ENCODE data around the gene DUSP14. TPM values are rescaled to one million over a fixed set of nuclear protein-coding genes. Genes with fewer than 3 reads are reported as not detected.

The DUSP14 gene, protein sequence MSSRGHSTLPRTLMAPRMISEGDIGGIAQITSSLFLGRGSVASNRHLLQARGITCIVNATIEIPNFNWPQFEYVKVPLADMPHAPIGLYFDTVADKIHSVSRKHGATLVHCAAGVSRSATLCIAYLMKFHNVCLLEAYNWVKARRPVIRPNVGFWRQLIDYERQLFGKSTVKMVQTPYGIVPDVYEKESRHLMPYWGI
- total RNA-seq, result 51.3 and 55.8 TPM in 2 replicates

DNA sequence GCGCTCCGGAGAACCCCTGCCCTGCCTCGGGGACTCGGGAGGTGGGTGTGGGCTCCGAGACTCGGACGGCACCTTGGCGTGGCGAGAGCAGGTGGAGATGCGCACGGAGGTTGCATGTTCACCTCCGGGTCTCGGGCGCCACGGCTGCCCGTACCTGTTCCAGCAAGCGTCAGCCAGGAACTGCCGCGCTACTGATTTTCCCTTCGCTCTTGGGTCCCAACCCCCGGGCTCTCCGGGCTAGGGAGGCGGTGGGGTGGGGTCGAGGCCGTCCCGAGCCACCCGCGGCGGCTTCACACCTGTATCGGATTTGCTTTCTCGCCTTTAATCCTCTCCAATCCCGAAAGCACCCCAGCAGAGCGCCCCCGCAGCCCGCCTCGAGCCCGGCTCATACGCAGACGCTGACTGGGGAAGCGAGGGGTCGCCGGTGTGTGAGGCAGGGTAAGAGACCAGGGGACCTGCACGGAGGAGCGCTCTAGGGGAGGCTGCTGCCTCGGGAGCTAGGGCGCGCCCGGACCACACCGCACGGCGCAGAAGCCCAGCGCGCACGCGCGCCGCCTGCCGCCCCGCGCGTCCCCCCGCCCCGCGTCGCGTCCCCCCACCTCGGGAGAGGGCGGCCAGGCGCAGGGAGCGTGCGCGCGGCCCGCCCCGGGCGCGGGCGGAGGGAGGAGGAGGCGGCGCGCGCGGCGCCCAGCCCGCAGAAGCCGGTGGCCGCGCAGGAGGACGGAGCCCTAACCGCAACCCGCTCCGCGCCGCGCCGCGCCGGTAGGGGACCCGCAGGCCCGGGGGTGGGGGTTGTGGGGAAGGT lies at the start of gene DUSP14:
TSS of gene DUSP14 (plus strand) at position 695 of the 805 bp plus-strand sequence. CDS start 22,382 bp downstream, outside the sequence.

Other genes with a start within 250 kb of the DUSP14 start
- not detected in 2 replicates for gene C17orf78, start 113.9 kb upstream of the DUSP14 start, total RNA-seq
- gene ACACA, start 83.1 kb upstream of the DUSP14 start, total RNA-seq, result 26.8 and 31.1 TPM in 2 replicates
- gene TADA2A, start 83.0 kb upstream of the DUSP14 start, total RNA-seq, result 20.9 and 21.7 TPM in 2 replicates
- gene SYNRG, start 119.5 kb downstream of the DUSP14 start, total RNA-seq, result 10.1 and 12.1 TPM in 2 replicates
- 16.3 and 25.9 TPM in 2 replicates for gene DDX52, start 153.6 kb downstream of the DUSP14 start, total RNA-seq

All from regular cardiac myocyte (primary cell).